Uterus (tissue), 4 donors: ENCODE measurements around the gene ARHGAP15. TPM values are rescaled to one million over a fixed set of nuclear protein-coding genes. Genes with fewer than 3 reads are reported as not detected.

Experiments
- DNase-seq, 2 donors: peaks; one replicate each; pipeline ENCODE4 v3.0.0-alpha.2; 2019 to 2020
- H3K27ac ChIP-seq, 2 donors: fragments of 200-600 bp; sonication (generic); 1 replicate in 1 of 2; 2 replicates in 1 of 2; pipeline ENCODE4 v1.5.1; 2016 to 2018
- H3K27me3 ChIP-seq, 2 donors: fragments of 200-600 bp; sonication (generic); one replicate each; pipeline ENCODE4 v1.5.1; 2018 to 2019; ENCODE audit warnings: control low read depth in 1 of 2
- H3K36me3 ChIP-seq, 2 donors: fragments of 200-600 bp; sonication (generic); one replicate each; pipeline ENCODE4 v1.5.1; 2019; ENCODE audit warnings: control low read depth in 1 of 2
- H3K4me1 ChIP-seq, 2 donors: fragments of 200-600 bp; sonication (generic); one replicate each; pipeline ENCODE4 v1.5.1; 2018 to 2019; ENCODE audit warnings: control low read depth in 1 of 2
- H3K4me3 ChIP-seq, 2 donors: fragments of 200-600 bp; sonication (generic); 1 replicate in 1 of 2; 2 replicates in 1 of 2; pipeline ENCODE4 v1.5.1; 2018 to 2019; ENCODE audit warnings: mild to moderate bottlenecking in 1 of 2
- H3K9me3 ChIP-seq, 2 donors: fragments of 200-600 bp; sonication (generic); one replicate each; pipeline ENCODE4 v1.5.1; 2019; ENCODE audit warnings: control low read depth in 1 of 2
- CTCF ChIP-seq, 4 experiments: fragments of 200-600 bp in 2 of 4; fragments of 450-650 bp in 2 of 4; sonication (generic) in 2 of 4; IDR thresholded peaks; one replicate each; pipeline ENCODE4 v1.5.1; 2016 to 2019; ENCODE audit warnings: antibody characterized with exemption in 4 of 4, mild to moderate bottlenecking in 2 of 4, moderate library complexity in 1 of 4
- POLR2A ChIP-seq, 2 donors: fragments of 450-650 bp; IDR thresholded peaks; one replicate each; pipeline ENCODE4 v1.6.1; 2016; ENCODE audit warnings: antibody characterized with exemption in 2 of 2, mild to moderate bottlenecking in 1 of 2, moderate library complexity in 1 of 2
- intact Hi-C: fragments of 100-400 bp; cut with DNase I; formaldehyde crosslinking; loops from one replicate; pipeline ENCODE4 v1.15.1; 2023; ENCODE audit warnings: low total_unique reads
- total RNA-seq, 4 donors: library from RNA; depleted of rRNA in 3 of 4; stranded (reverse); fragments of >200 nt in 3 of 4; gene quantifications; one replicate each; pipeline versions ENCODE4 v1.1.0 to v1.2.4, GENCODE V29; 2014 to 2023
- donor health status: DM: yes; HTN: yes; CAD: no.

The ARHGAP15 gene
- total RNA-seq, 4 donors from 2014 or later = 0.88 to 28.4 (median 6.6) TPM

GRCh38 chr2:143728498-143728897 lies 599.3 kb downstream of the ARHGAP15 start:
- Histone ChIP-seq H3K9me3 (no peaks in the 10 kb centered on the region), H3K4me3 (no peak overlapping the region), H3K36me3 (no peaks in the 10 kb centered on the region), H3K4me1 (no peaks in the 10 kb centered on the region), H3K27ac (no peak overlapping the region), H3K27me3 (no peaks in the 10 kb centered on the region)
- intact Hi-C loops = no loop called here
- no peak for TF ChIP-seq POLR2A (IDR thresholded peaks at IDR 0.05)
- no peak for DNase-seq

GRCh38 chr2:143729296-143729814 lies 600.1 kb downstream of the ARHGAP15 start:
- Histone ChIP-seq H3K4me1 (no peaks in the 10 kb centered on the region), H3K27me3 (no peaks in the 10 kb centered on the region), H3K27ac (no peak overlapping the region), H3K4me3 (no peak overlapping the region), H3K36me3 (no peaks in the 10 kb centered on the region), H3K9me3 (no peaks in the 10 kb centered on the region)
- intact Hi-C loops = no loop called here
- no peak for DNase-seq
- no peak for TF ChIP-seq CTCF (IDR thresholded peaks at IDR 0.05)
- no peak for TF ChIP-seq POLR2A (IDR thresholded peaks at IDR 0.05)

GRCh38 chr2:143730155-143730952 lies 601.1 kb downstream of the ARHGAP15 start:
- Histone ChIP-seq H3K27me3 (no peaks in the 10 kb centered on the region), H3K27ac (no peak overlapping the region), H3K4me3 (no peak overlapping the region), H3K36me3 (no peaks in the 10 kb centered on the region), H3K9me3 (no peaks in the 10 kb centered on the region), H3K4me1 (no peaks in the 10 kb centered on the region)
- TF ChIP-seq POLR2A (IDR thresholded peaks at IDR 0.05) = no peak
- TF ChIP-seq CTCF (IDR thresholded peaks at IDR 0.05) = no peak
- DNase-seq = no peak
- intact Hi-C loops = no loop called here

GRCh38 chr2:143730953-143731260 lies 601.7 kb downstream of the ARHGAP15 start:
- no peak for TF ChIP-seq POLR2A (IDR thresholded peaks at IDR 0.05)
- no peak for TF ChIP-seq CTCF (IDR thresholded peaks at IDR 0.05)
- H3K9me3 ChIP-seq = no peaks in the 10 kb centered on the region
- no peaks in the 10 kb centered on the region for H3K36me3 ChIP-seq
- no peaks in the 10 kb centered on the region for H3K4me1 ChIP-seq
- no peak overlapping the region for H3K4me3 ChIP-seq
- no peaks in the 10 kb centered on the region for H3K27me3 ChIP-seq
- H3K27ac ChIP-seq = no peak overlapping the region
- no peak for DNase-seq
- intact Hi-C loops = no loop called here

GRCh38 chr2:143732076-143732475 lies 602.9 kb downstream of the ARHGAP15 start:
- intact Hi-C loops = no loop called here
- Histone ChIP-seq H3K4me3 (no peak overlapping the region), H3K27me3 (no peaks in the 10 kb centered on the region), H3K27ac (no peak overlapping the region), H3K9me3 (no peaks in the 10 kb centered on the region), H3K4me1 (no peaks in the 10 kb centered on the region), H3K36me3 (no peaks in the 10 kb centered on the region)
- DNase-seq = no peak
- no peak for TF ChIP-seq CTCF (IDR thresholded peaks at IDR 0.05)
- TF ChIP-seq POLR2A (IDR thresholded peaks at IDR 0.05) = no peak
